ENCODE measurements around the gene SMIM31.

Gene SMIM31

DNA sequence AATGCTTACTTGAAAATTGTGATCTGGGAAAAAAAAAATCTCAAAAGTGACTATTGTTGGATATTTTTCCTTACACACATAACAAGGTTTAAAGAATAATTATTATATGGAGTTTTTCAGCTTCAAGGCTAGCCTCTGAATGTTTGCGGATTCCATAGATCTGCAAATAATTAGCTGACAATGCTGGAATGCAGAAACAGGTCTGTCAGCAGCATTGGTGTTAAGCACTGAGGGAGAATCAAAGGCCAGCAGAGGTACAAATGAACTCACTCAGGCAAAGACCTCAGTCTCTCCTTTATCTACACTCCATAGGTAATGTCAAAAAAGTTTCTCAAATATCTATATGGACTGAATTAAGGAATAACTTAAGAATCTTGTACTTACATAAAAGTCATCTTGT lies 35.1 kb downstream of the SMIM31 start:
- DNase-seq: no peak

DNA sequence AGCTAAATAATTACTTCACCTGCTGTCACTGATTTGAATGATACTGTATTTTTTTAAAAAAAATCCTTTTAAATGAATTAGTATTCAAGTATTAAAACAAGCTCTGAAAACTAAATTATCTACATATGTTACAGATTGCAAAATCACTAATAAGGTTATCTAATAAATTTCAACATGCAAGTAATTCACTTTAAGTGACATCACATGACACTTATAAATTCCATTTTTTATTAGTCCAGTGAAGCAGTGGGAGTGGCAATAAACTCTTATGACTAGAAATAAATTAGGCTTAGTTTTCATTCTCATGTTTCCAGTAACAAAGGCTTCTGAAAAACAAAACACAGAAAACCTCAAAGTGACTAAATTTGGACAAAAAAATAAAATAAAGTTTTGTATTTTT lies 36.3 kb downstream of the SMIM31 start:
- DNase-seq: no peak

DNA sequence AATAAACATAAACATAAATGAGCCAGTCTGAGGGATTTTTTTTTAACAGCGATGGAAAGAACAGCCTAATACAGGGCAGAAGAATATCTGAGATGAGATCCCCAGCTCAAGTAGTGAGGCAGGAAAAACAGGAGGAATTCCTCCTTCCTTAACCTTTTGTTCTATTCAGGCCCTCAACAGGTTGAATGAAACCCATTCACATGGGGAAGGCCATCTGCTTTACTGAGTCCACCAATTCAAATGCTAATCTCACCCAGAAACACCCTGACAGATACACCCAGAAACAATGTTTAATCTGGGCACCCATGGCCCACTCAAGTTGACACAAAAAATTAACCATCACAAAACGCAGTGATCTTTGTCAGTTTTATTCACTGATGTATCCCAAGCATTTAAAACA lies 45.5 kb downstream of the SMIM31 start:
- no peak for DNase-seq

GRCh38 chr4:164800786-164801185 lies 46.9 kb downstream of the SMIM31 start:
- DNase-seq: no peak

GRCh38 chr4:164802301-164802901 lies 48.5 kb downstream of the SMIM31 start:
- no peak for DNase-seq

DNA sequence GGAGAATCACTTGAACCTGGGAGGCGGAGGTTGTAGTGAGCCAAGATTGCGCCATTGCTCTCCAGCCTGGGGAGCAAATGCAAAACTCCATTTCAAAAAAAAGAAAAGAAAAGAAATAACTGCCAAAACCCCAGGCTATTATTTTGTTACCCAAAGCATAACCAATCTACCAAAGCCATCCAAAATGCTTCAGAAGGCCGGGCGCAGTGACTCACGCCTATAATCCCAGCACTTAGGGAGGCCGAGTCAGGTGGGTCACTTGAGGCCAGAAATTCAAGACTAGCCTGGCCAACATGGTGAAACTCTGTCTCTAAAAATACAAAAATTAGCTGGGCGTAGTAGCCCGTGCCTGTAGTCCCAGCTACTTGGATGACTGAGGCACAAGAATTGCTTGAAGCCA lies 49.8 kb downstream of the SMIM31 start:
- no peak for DNase-seq

DNA sequence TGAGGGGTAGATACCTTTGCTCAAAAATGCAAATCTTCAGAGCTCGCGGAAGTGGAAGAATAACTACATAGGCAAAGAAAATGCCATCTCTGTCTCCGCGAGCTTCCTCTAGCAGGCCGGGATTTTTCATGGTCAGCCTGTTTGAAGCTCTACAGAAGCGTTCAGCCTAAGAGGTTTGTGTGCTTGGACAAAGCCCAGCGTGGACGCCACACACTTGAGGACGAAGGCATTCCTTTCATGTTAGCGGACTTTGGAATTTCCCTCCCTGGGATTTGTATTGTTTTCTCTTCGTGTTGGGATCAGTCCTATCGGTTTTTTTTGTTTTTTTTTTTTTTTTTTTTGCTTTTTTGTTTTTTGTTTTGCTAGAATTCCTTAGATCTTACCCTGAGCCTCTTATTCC lies 53.7 kb downstream of the SMIM31 start:
- DNase-seq: no peak

DNA sequence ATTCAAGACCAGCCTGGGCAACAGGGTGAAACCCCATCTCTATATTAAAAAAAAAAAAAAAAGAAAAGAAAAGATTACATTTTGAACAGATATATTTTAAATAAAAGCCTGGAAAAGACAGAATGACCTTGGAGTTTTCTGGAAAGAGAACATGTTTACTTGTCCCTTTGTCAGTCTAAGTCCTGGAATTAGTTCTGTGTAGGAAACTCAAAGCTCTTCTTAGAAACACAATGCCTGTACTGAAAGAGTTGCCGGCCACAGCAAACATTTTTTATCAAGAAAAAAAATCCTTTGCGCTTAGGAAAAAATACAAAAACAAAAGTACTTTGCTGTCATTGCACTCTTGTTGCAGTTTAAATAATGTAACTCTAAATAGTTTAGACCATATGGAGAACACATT lies 59.6 kb downstream of the SMIM31 start:
- no peak for DNase-seq

- DNase-seq: no peak
Observed at GRCh38 chr4:164815711-164816110, 61.8 kb downstream of the SMIM31 start.

GRCh38 chr4:164819366-164819765 lies 65.4 kb downstream of the SMIM31 start:
- DNase-seq: no peak

DNA sequence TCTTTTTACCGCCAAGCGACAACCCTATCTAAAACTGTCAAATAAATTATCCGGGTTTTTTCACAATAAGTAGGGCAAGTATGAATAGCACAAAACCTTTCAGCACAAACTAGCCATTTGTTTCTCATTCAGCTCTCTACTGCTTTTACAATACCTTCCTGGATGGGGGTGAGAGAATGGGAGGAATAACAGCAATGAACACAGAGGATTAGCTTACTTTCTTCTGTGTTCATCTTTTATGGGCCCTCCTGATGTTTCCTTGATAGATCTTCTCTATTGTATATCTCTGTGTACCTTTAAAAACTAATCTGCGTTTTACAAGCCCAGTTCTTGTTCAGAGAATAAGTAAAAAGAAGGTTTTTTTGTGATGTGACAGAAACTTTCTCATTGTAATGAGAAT lies 67.8 kb downstream of the SMIM31 start:
- DNase-seq: no peak

GRCh38 chr4:164824581-164824980 lies 70.7 kb downstream of the SMIM31 start:
- no peak for DNase-seq

- no peak for DNase-seq
Observed at GRCh38 chr4:164828955-164829354, 75.0 kb downstream of the SMIM31 start.

- no peak for DNase-seq
Observed at GRCh38 chr4:164846566-164846965, 92.6 kb downstream of the SMIM31 start.

DNA sequence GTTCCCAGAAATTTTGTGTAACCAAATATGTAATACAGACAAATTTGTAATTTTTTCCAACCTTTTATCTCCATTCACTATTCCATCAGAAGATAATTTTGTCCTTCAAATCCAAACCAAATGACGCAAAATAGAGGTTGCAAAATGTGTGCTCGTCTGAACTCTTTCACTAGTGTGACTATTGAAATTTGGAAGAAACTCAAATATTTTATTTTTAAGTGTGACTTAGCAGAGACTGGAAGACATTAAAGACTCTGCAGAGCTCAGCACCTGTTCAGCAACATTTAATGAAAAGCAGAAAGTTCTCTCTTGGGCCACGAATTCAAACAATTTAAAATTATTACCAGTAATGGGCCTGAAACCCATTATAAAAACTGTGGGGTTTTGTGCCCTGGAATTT lies 93.1 kb downstream of the SMIM31 start:
- DNase-seq: no peak

GRCh38 chr4:164847967-164848649 lies 94.2 kb downstream of the SMIM31 start:
- DNase-seq: no peak
